Psoas muscle (tissue), 8 donors: ENCODE results near the gene TNMD. TPM values are rescaled to one million over a fixed set of nuclear protein-coding genes. Genes with fewer than 3 reads are reported as not detected.

Source experiments
- ATAC-seq, 4 donors: fragments of 200-7000 bp; cut with Tn5 transposase; one replicate each; pipeline ENCODE4 v1.9.1; 2020; ENCODE audit warnings: moderate library complexity in 3 of 4, mild to moderate bottlenecking in 2 of 4
- DNase-seq, 2 donors: peaks; one replicate each; pipeline ENCODE4 v3.0.0-alpha.2; 2020
- H3K27ac ChIP-seq: fragments of 200-600 bp; one replicate; pipeline ENCODE4 v1.8.0; 2022
- H3K27me3 ChIP-seq, 3 donors: fragments of 200-600 bp in 1 of 3; one replicate each; pipeline versions ENCODE4 v1.6.1 to v1.8.0; 2013 to 2022; ENCODE audit warnings: low read length in 2 of 3, mild to moderate bottlenecking in 2 of 3, moderate library complexity in 1 of 3; ENCODE audit not compliant: insufficient read depth in 3 of 3
- H3K36me3 ChIP-seq, 2 donors: fragments of 200-600 bp in 1 of 2; one replicate each; pipeline versions ENCODE4 v1.6.1 to v1.8.0; 2013 to 2022; ENCODE audit warnings: low read depth in 1 of 2, mild to moderate bottlenecking in 1 of 2, moderate library complexity in 1 of 2; ENCODE audit not compliant: insufficient read depth in 1 of 2
- H3K4me1 ChIP-seq: fragments of 200-600 bp; one replicate; pipeline ENCODE4 v1.8.0; 2022
- H3K4me3 ChIP-seq: fragments of 200-600 bp; one replicate; pipeline ENCODE4 v1.8.0; 2022; ENCODE audit warnings: mild to moderate bottlenecking
- H3K9me3 ChIP-seq: fragments of 200-600 bp; one replicate; pipeline ENCODE4 v1.8.0; 2022
- CTCF ChIP-seq: fragments of 200-600 bp; IDR thresholded peaks from one replicate; pipeline ENCODE4 v1.8.0; 2022; ENCODE audit warnings: antibody characterized with exemption
- WGBS, 3 donors: extraction: QIAGEN DNeasy Blood & Tissue Kit; methylation state at CpG; one replicate each; pipeline versions ENCODE4 v1.1.6 to v1.1.7; 2013; 5-methylcytosine and 5-hydroxymethylcytosine counted together
- intact Hi-C, 2 donors: fragments of 100-400 bp; cut with DNase I; formaldehyde crosslinking; loops; one replicate each; pipeline versions ENCODE4 v1.11.0 to v1.14.2; 2022
- polyA plus RNA-seq, 3 donors: library from polyadenylated mRNA; stranded (reverse); fragments of 200-250 nt; gene quantifications; one replicate each; pipeline ENCODE4 v1.2.3, GENCODE V29; 2013
- total RNA-seq, 4 donors: library from RNA; stranded (reverse); fragmentation: NEBNext Ultra II Directional in 2 of 4; extraction: Animal tissue kit (Norgen Biotek cat#: 25700) in 2 of 4; gene quantifications; one replicate each; pipeline versions ENCODE4 v1.2.1 to v1.2.4, GENCODE V29; 2021 to 2023
- donor health status: healthy with polysubstance abuse.
- donor health status: DM: no; HTN: no; CAD: no; lungs with moderate emphysema.
- donor health status: Bipolar disorder and iron deficiency.
- donor health status: healthy.
- donor health status: DM: yes; HTN: yes; CAD: no.
- donor health status: DM: no; HTN: no; CAD: no.
- donor health status: DM: no; HTN: no; CAD: no.
- donor health status: DM: yes; HTN: yes; CAD: no.

The TNMD gene
- total and polyA plus RNA-seq, 7 donors = 0.03 to 0.69 (median 0.06) TPM; not detected in 4

GRCh38 chrX:100623001-100623400, 38.3 kb downstream of the TNMD start:
- Histone ChIP-seq H3K27ac (no peak overlapping the region), H3K4me1 (no peaks in the 10 kb centered on the region), H3K27me3 (no peaks in the 10 kb centered on the region), H3K36me3 (no peaks in the 10 kb centered on the region), H3K9me3 (no peaks in the 10 kb centered on the region), H3K4me3 (no peak overlapping the region)
- no peak for TF ChIP-seq CTCF
- WGBS, 3 donors = 24 to 48% (median 29%) methylated on average over 4 of the region's 4 CpGs
- ATAC-seq (no peak), DNase-seq (no peak)
- intact Hi-C loops = no loop called here

- peaks cover 0 to 4% (median 0%) of the 10 kb centered on the region in 3 donors for H3K27me3 ChIP-seq
- no peaks in the 10 kb centered on the region for H3K4me1 ChIP-seq
- H3K4me3 ChIP-seq = no peak overlapping the region
- WGBS, 3 donors = 78 to 85% (median 82%) methylated on average over 5 of the region's 5 CpGs
- ATAC-seq = no peak
- H3K36me3 ChIP-seq = peaks cover 0 to 9% of the 10 kb centered on the region in 2 donors
- DNase-seq = no peak
- H3K27ac ChIP-seq = no peak overlapping the region
- TF ChIP-seq CTCF = no peak
- intact Hi-C loops = no loop called here
- H3K9me3 ChIP-seq = no peaks in the 10 kb centered on the region
Observed at GRCh38 chrX:100625985-100626491, 41.3 kb downstream of the TNMD start.

DNA sequence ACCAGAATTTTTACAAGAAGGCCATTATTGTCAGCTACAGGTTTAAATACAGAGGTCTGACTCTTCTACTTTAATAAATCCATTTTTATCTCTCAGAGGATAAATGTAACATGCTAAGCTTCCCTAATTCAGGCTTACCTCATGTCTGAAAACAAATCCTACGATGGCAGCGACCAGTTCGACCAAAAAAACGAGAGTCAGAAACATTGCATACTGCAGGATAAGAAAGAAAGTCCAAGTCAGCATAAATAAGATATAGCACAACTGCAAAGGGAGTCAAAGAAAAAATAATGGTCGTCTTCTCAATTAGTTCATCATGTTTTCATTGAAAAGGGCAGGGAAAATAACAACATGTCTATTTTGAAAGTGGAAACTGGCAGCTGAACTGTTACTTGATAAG, 50.3 kb downstream of the TNMD start:
- no peak for DNase-seq

DNA sequence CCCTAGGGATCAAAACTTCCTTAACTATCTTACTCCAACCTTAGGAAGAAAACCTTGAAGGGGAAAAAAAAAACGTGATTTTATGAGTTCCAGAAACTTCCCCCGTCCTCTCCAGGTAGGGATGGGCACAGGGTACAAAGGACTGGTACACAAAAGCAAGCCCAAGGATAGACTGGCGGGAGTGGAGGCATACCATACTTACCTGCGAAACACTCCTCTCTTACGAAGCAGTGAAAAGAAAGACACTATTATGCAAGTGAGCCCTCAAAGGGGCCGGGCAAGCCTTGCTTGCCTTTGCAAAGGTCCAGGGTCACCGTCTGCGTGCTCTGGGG, 51.2 kb downstream of the TNMD start:
- 9 to 33% (median 22%) methylated on average over 5 to 8 of the region's 8 CpGs for WGBS, 3 donors
- Histone ChIP-seq H3K27ac (peak overlapping the region; percentile 46), H3K4me1 (no peaks in the 10 kb centered on the region), H3K9me3 (no peaks in the 10 kb centered on the region), H3K36me3 (peaks cover 0 to 17% of the 10 kb centered on the region in 2 donors), H3K27me3 (peaks cover 0 to 20% (median 0%) of the 10 kb centered on the region in 3 donors), H3K4me3 (peak overlapping the region; percentile 77)
- no peak for TF ChIP-seq CTCF
- ATAC-seq = peak in 3 of 4 donors; percentile 7 to 52 (median 19)
- no peak for DNase-seq
- intact Hi-C loops = loop anchor here in 1 of 2 donors (5.0 kb wide), 1 partner anchor 124 kb away; no protein-coding TSS in a partner anchor

More for the DNA sequence above, 50.3 kb downstream of the TNMD start:
- H3K27ac ChIP-seq = no peak overlapping the region
- no peaks in the 10 kb centered on the region for H3K4me1 ChIP-seq
- ATAC-seq = no peak
- H3K9me3 ChIP-seq = no peaks in the 10 kb centered on the region
- H3K4me3 ChIP-seq = no peak overlapping the region
- peaks cover 0 to 24% of the 10 kb centered on the region in 2 donors for H3K36me3 ChIP-seq
- intact Hi-C loops = loop anchor here in 1 of 2 donors (5.0 kb wide), 1 partner anchor 123 kb away; no protein-coding TSS in a partner anchor
- no peak for TF ChIP-seq CTCF
- WGBS, 3 donors = 51 to 63% (median 58%) methylated on average over 5 of the region's 5 CpGs
- peaks cover 0 to 16% (median 0%) of the 10 kb centered on the region in 3 donors for H3K27me3 ChIP-seq
